GM12878 (cell line): Measurements from ENCODE around the gene APOC1. TPM values are rescaled to one million over a fixed set of nuclear protein-coding genes. Genes with fewer than 3 reads are reported as not detected.

ENCODE experiments used
- ATAC-seq: fragments of 200-7000 bp; cut with Tn5 transposase; 3 replicates; pipeline ENCODE4 v1.9.1; 2020; ENCODE audit warnings: mild to moderate bottlenecking, moderate library complexity
- BruUV-seq: library from RNA; stranded (reverse); fragments of 400-500 nt; replicated peaks from 2 replicates; lab custom pipeline; 2021; lab: Mats Ljungman, UMichigan
- CTCF ChIA-PET: fragments of 300-600 bp; sonication (Branson Sonifier 250); formaldehyde crosslinking; extraction: SDS; loops from one replicate; lab custom pipeline; 2021; ENCODE audit warnings: inconsistent platforms; lab: Yijun Ruan, JAX
- POLR2A ChIA-PET: fragments of 350-600 bp; formaldehyde crosslinking; extraction: SDS; loops from one replicate; lab custom pipeline; 2021; ENCODE audit warnings: inconsistent platforms; lab: Charles Lee
- RAD21 ChIA-PET: fragments of 300-600 bp; sonication (Branson Sonifier 250); formaldehyde crosslinking; loops from one replicate; lab custom pipeline; 2023; ENCODE audit warnings: antibody characterized with exemption; ENCODE audit not compliant: unreplicated experiment; lab: Charles Lee
- SMC1A ChIA-PET: fragments of 300-600 bp; sonication (Branson Sonifier 250); formaldehyde crosslinking; loops from one replicate; lab custom pipeline; 2023; ENCODE audit not compliant: unreplicated experiment, uncharacterized antibody; lab: Charles Lee
- DNase-seq: peaks from one replicate; pipeline ENCODE4 v3.0.0-alpha.2; 2011; ENCODE audit warnings: low read depth, low spot score
- FAIRE-seq: peaks from 3 replicates; lab custom pipeline; 2011; peaks lifted over from hg19 to GRCh38; lab: Jason Lieb, UNC
- H2AFZ ChIP-seq: 2 replicates; pipeline ENCODE4 v1.6.0; 2011; ENCODE audit warnings: low read depth, low read length, control low read depth; ENCODE audit not compliant: control insufficient read depth
- H3K27ac ChIP-seq: 2 replicates; pipeline ENCODE4 v1.5.1; 2011; ENCODE audit warnings: control low read depth; ENCODE audit not compliant: control insufficient read depth, insufficient read depth
- H3K27me3 ChIP-seq, 2 experiments: replicated peaks in 1 of 2; 2 replicates each; pipeline versions ENCODE4 v1.6.0 to v1.6.1; 2011; ENCODE audit warnings: low read length in 1 of 2; ENCODE audit not compliant: control insufficient read depth in 2 of 2, insufficient read depth in 2 of 2
- H3K36me3 ChIP-seq, 2 experiments: 2 replicates each; pipeline ENCODE4 v1.5.1; 2011; ENCODE audit warnings: low read length in 1 of 2; ENCODE audit not compliant: control insufficient read depth in 2 of 2, insufficient read depth in 2 of 2
- H3K4me1 ChIP-seq: 2 replicates; pipeline ENCODE4 v1.6.1; 2011; ENCODE audit warnings: mild to moderate bottlenecking, low read length, moderate library complexity, mixed read lengths; ENCODE audit not compliant: control insufficient read depth, insufficient read depth
- H3K4me2 ChIP-seq: 2 replicates; pipeline ENCODE4 v1.6.0; 2011; ENCODE audit warnings: control low read depth; ENCODE audit not compliant: control insufficient read depth, insufficient read depth
- H3K4me3 ChIP-seq: fragments of 200-600 bp; sonication (generic); 2 replicates; pipeline ENCODE4 v1.5.1; 2016
- H3K79me2 ChIP-seq: 2 replicates; pipeline ENCODE4 v1.6.0; 2011; ENCODE audit warnings: low read length; ENCODE audit not compliant: control insufficient read depth, insufficient read depth
- H3K9ac ChIP-seq: 2 replicates; pipeline ENCODE4 v1.8.0; 2011; ENCODE audit warnings: low read length, control low read depth, mixed read lengths; ENCODE audit not compliant: control insufficient read depth, insufficient read depth
- H3K9me3 ChIP-seq: replicated peaks from 3 replicates; pipeline ENCODE4 v1.5.1; 2011; ENCODE audit warnings: mild to moderate bottlenecking, low read length; ENCODE audit not compliant: control insufficient read depth, insufficient read depth
- H4K20me1 ChIP-seq: 2 replicates; pipeline ENCODE4 v1.6.0; 2011; ENCODE audit not compliant: control insufficient read depth, insufficient read depth
- CBFB ChIP-seq: IDR thresholded peaks from 2 replicates; pipeline ENCODE4 v1.6.1; 2016; ENCODE audit warnings: antibody characterized with exemption, low read depth
- IRF4 ChIP-seq: IDR thresholded peaks from 2 replicates; pipeline ENCODE4 v1.6.1; 2011; ENCODE audit warnings: low read depth, low read length
- MYB ChIP-seq: fragments of 150-350 bp; IDR thresholded peaks from 2 replicates; pipeline ENCODE4 v1.6.1; 2014; ENCODE audit warnings: mild to moderate bottlenecking, low read depth, low read length, borderline replicate concordance
- POLR2A ChIP-seq: IDR thresholded peaks from 2 replicates; pipeline ENCODE4 v1.6.1; 2011; ENCODE audit warnings: low read depth, mild to moderate bottlenecking, low read length
- POU2F2 ChIP-seq: IDR thresholded peaks from 3 replicates; pipeline ENCODE4 v1.6.1; 2011; ENCODE audit warnings: low read depth, mild to moderate bottlenecking, low read length, borderline replicate concordance
- RUNX3 ChIP-seq: IDR thresholded peaks from 2 replicates; pipeline ENCODE4 v1.6.1; 2012; ENCODE audit warnings: low read length, inconsistent platforms
- SUPT20H ChIP-seq: IDR thresholded peaks from 2 replicates; pipeline ENCODE4 v1.6.1; 2011; ENCODE audit warnings: low read depth, mild to moderate bottlenecking, low read length, moderate library complexity, borderline replicate concordance; ENCODE audit not compliant: control insufficient read depth
- WGBS: methylation state at CpG from one replicate; pipeline ENCODE4 v1.1.6; 2016; ENCODE audit warnings: low lambda C conversion rate; ENCODE audit not compliant: insufficient replicate concordance, insufficient coverage; ENCODE audit errors: missing lambda C conversion rate; 5-methylcytosine and 5-hydroxymethylcytosine counted together
- in situ Hi-C: fragments of 300-500 bp; cut with MboI; formaldehyde crosslinking; loops from 9 replicates; pipeline ENCODE4 v1.14.3; 2018; ENCODE audit warnings: mixed read lengths
- intact Hi-C: fragments of 100-400 bp; cut with micrococcal nuclease; formaldehyde crosslinking; loops from one replicate; pipeline ENCODE4 v1.14.2; 2022; ENCODE audit not compliant: unreplicated experiment
- polyA plus RNA-seq, 11 experiments: library from polyadenylated mRNA; depleted of rRNA in 4 of 11; unstranded in 6 of 11; stranded (reverse) in 5 of 11; fragments of >200 nt; fragmentation: Nextera tagmentation in 4 of 11; fragmentation: Illumina TruSeq in 1 of 11; extraction: Ambion mirVana in 4 of 11; extraction: Trizol in 1 of 11; gene quantifications; 1 replicate in 1 of 11; 2 replicates in 10 of 11; pipeline versions ENCODE4 v1.2.1 to v1.2.3, GENCODE V29; 2011 to 2016; ENCODE audit warnings: inconsistent platforms in 2 of 11, missing spikeins in 2 of 11, low read depth in 1 of 11
- total RNA-seq, 4 experiments: library from RNA; depleted of rRNA in 3 of 4; stranded (reverse); fragments of >200 nt in 3 of 4; fragmentation: Illumina TruSeq in 1 of 4; extraction: Trizol in 1 of 4; gene quantifications; 2 replicates each; pipeline versions ENCODE4 v1.2.1 to v1.2.3, GENCODE V29; 2013 to 2021
- TF ChIP-seq, protein P1 (sequence below): IDR thresholded peaks from 2 replicates; pipeline ENCODE4 v1.6.1; 2012; ENCODE audit warnings: low read length, inconsistent platforms
- TF ChIP-seq, protein P2 (sequence below): IDR thresholded peaks from 2 replicates; pipeline ENCODE4 v1.6.1; 2011; ENCODE audit warnings: borderline replicate concordance, low read depth, mild to moderate bottlenecking, moderate library complexity, mixed read lengths, low read length; ENCODE audit not compliant: insufficient read depth; ENCODE audit errors: extremely low read length
- TF ChIP-seq, protein P3 (sequence below): IDR thresholded peaks from 2 replicates; pipeline ENCODE4 v1.6.1; 2011; ENCODE audit warnings: borderline replicate concordance, low read depth, mild to moderate bottlenecking, moderate library complexity, low read length; ENCODE audit not compliant: insufficient read depth, poor library complexity, severe bottlenecking
- TF ChIP-seq, protein P4 (sequence below), 3 experiments: IDR thresholded peaks in 2 of 3; conservative IDR thresholded peaks in 1 of 3; 2 replicates each; pipeline ENCODE4 v1.5.1; 2011; ENCODE audit warnings: low read depth in 3 of 3, low read length in 3 of 3, mild to moderate bottlenecking in 3 of 3, control low read depth in 2 of 3, moderate library complexity in 2 of 3, inconsistent platforms in 1 of 3, mixed read lengths in 1 of 3; ENCODE audit not compliant: control insufficient read depth in 2 of 3, insufficient read depth in 1 of 3; ENCODE audit errors: extremely low read depth in 1 of 3

The APOC1 gene
- total and polyA plus RNA-seq, 10 of the 15 experiments (the other 5 are each of a cell fraction or from before 2014, with no cell fraction given), result 0.73 to 4.0 (median 2.6) TPM

DNA sequence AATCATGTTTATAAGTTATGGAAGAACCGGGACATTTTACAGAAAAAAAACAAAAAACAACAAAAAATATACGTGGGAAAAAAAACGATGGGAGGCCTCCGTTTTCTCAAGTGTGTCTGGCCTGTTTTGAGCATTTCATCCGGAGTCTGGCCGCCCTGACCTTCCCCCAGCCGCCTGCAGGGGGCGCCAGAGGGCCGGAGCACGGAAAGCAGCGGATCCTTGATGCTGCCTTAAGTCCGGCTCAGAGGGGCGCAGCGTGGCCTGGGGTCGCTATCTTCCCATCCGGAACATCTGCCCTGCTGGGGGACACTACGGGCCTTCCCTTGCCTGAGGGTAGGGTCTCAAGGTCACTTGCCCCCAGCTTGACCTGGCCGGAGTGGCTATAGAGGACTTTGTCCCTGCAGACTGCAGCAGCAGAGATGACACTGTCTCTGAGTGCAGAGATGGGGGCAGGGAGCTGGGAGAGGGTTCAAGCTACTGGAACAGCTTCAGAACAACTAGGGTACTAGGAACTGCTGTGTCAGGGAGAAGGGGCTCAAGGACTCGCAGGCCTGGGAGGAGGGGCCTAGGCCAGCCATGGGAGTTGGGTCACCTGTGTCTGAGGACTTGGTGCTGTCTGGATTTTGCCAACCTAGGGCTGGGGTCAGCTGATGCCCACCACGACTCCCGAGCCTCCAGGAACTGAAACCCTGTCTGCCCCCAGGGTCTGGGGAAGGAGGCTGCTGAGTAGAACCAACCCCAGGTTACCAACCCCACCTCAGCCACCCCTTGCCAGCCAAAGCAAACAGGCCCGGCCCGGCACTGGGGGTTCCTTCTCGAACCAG is 10.6 kb upstream of the APOC1 start (continued):
- TF ChIP-seq, protein P1, sequence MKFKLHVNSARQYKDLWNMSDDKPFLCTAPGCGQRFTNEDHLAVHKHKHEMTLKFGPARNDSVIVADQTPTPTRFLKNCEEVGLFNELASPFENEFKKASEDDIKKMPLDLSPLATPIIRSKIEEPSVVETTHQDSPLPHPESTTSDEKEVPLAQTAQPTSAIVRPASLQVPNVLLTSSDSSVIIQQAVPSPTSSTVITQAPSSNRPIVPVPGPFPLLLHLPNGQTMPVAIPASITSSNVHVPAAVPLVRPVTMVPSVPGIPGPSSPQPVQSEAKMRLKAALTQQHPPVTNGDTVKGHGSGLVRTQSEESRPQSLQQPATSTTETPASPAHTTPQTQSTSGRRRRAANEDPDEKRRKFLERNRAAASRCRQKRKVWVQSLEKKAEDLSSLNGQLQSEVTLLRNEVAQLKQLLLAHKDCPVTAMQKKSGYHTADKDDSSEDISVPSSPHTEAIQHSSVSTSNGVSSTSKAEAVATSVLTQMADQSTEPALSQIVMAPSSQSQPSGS, result 0 out of 2 replicates have a peak, but pooled peaks have one; percentile 20
- TF ChIP-seq, protein P2, sequence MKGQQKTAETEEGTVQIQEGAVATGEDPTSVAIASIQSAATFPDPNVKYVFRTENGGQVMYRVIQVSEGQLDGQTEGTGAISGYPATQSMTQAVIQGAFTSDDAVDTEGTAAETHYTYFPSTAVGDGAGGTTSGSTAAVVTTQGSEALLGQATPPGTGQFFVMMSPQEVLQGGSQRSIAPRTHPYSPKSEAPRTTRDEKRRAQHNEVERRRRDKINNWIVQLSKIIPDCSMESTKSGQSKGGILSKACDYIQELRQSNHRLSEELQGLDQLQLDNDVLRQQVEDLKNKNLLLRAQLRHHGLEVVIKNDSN, result no peak

DNA sequence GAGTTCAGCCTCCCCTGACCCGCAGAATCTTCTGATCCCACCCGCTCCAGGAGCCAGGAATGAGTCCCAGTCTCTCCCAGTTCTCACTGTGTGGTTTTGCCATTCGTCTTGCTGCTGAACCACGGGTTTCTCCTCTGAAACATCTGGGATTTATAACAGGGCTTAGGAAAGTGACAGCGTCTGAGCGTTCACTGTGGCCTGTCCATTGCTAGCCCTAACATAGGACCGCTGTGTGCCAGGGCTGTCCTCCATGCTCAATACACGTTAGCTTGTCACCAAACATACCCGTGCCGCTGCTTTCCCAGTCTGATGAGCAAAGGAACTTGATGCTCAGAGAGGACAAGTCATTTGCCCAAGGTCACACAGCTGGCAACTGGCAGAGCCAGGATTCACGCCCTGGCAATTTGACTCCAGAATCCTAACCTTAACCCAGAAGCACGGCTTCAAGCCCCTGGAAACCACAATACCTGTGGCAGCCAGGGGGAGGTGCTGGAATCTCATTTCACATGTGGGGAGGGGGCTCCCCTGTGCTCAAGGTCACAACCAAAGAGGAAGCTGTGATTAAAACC is 9.9 kb upstream of the APOC1 start:
- ChIA-PET POLR2A (interaction anchor here (1.0 kb wide), 1 partner anchor 135 kb away, joined by 3 read pairs; no protein-coding TSS in a partner anchor), SMC1A (interaction anchor here (2.2 to 2.3 kb wide), 2 partner anchors 47 to 49 kb away, joined by 7 to 11 read pairs; no protein-coding TSS in a partner anchor), RAD21 (interaction anchor here (2.3 kb wide), 1 partner anchor 155 kb away, joined by 8 read pairs; no protein-coding TSS in a partner anchor), CTCF (interaction anchor here (0.8 to 4.3 kb wide), 11 partner anchors 11 to 221 kb away, joined by 3 to 34 read pairs (median 4); partner anchors contain the start of genes CLPTM1 and TOMM40)
- Histone ChIP-seq H3K36me3 (peaks cover 8 to 22% of the 10 kb centered on the region in 2 experiments; a peak in 3 of 4 replicates), H2AFZ (no peak overlapping the region), H3K9me3 (no peaks in the 10 kb centered on the region), H3K79me2 (no peaks in the 10 kb centered on the region), H4K20me1 (no peaks in the 10 kb centered on the region; the same call in 1 of the 2 replicates), H3K27me3 (no peaks in the 10 kb centered on the region), H3K27ac (no peak overlapping the region), H3K4me1 (no peaks in the 10 kb centered on the region), H3K4me2 (no peak overlapping the region), H3K4me3 (no peak overlapping the region), H3K9ac (no peak overlapping the region)
- no peak for ATAC-seq
- FAIRE-seq, result no peak
- intact Hi-C loops, result no loop called here
- no TSS peak for BruUV-seq
- TF ChIP-seq RUNX3 (peak; percentile 23; the same call in 1 of the 2 replicates), CBFB (peak; percentile 36; the same call in 1 of the 2 replicates), POLR2A (peak; percentile 45; the same call in 1 of the 2 replicates), SUPT20H (no peak), POU2F2 (peak; percentile 11; the same call in 1 of the 3 replicates), MYB (no peak), IRF4 (0 out of 2 replicates have a peak, but pooled peaks have one; percentile 11)
- TF ChIP-seq, protein P3, sequence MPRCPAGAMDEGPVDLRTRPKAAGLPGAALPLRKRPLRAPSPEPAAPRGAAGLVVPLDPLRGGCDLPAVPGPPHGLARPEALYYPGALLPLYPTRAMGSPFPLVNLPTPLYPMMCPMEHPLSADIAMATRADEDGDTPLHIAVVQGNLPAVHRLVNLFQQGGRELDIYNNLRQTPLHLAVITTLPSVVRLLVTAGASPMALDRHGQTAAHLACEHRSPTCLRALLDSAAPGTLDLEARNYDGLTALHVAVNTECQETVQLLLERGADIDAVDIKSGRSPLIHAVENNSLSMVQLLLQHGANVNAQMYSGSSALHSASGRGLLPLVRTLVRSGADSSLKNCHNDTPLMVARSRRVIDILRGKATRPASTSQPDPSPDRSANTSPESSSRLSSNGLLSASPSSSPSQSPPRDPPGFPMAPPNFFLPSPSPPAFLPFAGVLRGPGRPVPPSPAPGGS, result peak; percentile 1
- TF ChIP-seq, protein P4, sequence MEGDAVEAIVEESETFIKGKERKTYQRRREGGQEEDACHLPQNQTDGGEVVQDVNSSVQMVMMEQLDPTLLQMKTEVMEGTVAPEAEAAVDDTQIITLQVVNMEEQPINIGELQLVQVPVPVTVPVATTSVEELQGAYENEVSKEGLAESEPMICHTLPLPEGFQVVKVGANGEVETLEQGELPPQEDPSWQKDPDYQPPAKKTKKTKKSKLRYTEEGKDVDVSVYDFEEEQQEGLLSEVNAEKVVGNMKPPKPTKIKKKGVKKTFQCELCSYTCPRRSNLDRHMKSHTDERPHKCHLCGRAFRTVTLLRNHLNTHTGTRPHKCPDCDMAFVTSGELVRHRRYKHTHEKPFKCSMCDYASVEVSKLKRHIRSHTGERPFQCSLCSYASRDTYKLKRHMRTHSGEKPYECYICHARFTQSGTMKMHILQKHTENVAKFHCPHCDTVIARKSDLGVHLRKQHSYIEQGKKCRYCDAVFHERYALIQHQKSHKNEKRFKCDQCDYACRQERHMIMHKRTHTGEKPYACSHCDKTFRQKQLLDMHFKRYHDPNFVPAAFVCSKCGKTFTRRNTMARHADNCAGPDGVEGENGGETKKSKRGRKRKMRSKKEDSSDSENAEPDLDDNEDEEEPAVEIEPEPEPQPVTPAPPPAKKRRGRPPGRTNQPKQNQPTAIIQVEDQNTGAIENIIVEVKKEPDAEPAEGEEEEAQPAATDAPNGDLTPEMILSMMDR (IDR thresholded peaks at IDR 0.05 in 2 of 3, conservative IDR thresholded peaks at IDR 0.05 in 1 of 3; ENCODE audit: control insufficient read depth in 2 of 3, extremely low read depth in 1 of 3, insufficient read depth in 1 of 3, low read depth in 3 of 3, low read length in 3 of 3), result peak in 1 of 3 experiments; percentile 31; a peak in 1 of 6 replicates
- WGBS, result 80% methylated on average over 12 of the region's 12 CpGs
- in situ Hi-C loops, result loop anchor here (5.0 to 10.0 kb wide), 3 partner anchors 50 to 430 kb away; partner anchors contain the start of gene CLPTM1
- no peak for DNase-seq
